Measurements from ENCODE around the gene SLC17A8. TPM values are rescaled to one million over a fixed set of nuclear protein-coding genes. Genes with fewer than 3 reads are reported as not detected.
"Not testable (repeated sequence)": the region's sequence is repeated elsewhere in the genome, so short reads cannot be mapped to it uniquely, and the experiment has no call there.

Gene SLC17A8
- total RNA-seq, 1 experiment from 2014 or later = not detected

DNA sequence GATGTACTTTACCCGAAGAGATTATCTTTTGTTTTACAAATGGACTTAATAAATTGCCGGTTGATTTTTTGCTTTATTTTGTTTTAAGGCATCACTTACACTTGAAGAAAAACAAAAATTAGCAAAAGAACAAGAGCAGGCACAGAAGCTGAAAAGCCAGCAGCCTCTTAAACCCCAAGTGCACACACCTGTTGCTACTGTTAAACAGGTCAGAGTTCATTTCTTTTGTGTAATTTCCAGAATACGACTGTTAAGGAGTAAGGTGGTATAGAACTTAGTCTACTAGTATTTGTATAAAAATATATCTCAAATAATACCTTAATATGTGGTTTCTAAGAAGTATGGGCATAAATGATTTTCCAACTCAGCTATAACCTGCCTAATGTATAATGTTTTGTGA is 19.6 kb upstream of the SLC17A8 start:
- Histone ChIP-seq H3K36me3 (ENCODE audit: control insufficient read depth, insufficient read depth, low read length) (no peaks in the 10 kb centered on the region), H3K9me3 (no peaks in the 10 kb centered on the region), H3K4me1 (0 out of 2 replicates have a peak, but pooled peaks cover 3% of the 10 kb centered on the region), H3K4me3 (ENCODE audit: low read depth, low read length) (no peak overlapping the region), H3K27me3 (replicated peaks; ENCODE audit: control insufficient read depth, insufficient read depth, low read length) (no peaks in the 10 kb centered on the region)
- H3K36me3 Mint-ChIP-seq (ENCODE audit: insufficient read depth, unreplicated experiment) = peaks cover 51% of the 10 kb centered on the region
- ChIA-PET CTCF (no interaction called here), POLR2A (no interaction called here)
- no peaks in the 10 kb centered on the region for H3K9me3 Mint-ChIP-seq (ENCODE audit: unreplicated experiment)
- DNase-seq = no peak
- TF ChIP-seq, protein P1, sequence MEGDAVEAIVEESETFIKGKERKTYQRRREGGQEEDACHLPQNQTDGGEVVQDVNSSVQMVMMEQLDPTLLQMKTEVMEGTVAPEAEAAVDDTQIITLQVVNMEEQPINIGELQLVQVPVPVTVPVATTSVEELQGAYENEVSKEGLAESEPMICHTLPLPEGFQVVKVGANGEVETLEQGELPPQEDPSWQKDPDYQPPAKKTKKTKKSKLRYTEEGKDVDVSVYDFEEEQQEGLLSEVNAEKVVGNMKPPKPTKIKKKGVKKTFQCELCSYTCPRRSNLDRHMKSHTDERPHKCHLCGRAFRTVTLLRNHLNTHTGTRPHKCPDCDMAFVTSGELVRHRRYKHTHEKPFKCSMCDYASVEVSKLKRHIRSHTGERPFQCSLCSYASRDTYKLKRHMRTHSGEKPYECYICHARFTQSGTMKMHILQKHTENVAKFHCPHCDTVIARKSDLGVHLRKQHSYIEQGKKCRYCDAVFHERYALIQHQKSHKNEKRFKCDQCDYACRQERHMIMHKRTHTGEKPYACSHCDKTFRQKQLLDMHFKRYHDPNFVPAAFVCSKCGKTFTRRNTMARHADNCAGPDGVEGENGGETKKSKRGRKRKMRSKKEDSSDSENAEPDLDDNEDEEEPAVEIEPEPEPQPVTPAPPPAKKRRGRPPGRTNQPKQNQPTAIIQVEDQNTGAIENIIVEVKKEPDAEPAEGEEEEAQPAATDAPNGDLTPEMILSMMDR (IDR thresholded peaks at IDR 0.05; ENCODE audit: insufficient read depth in 1 of 2, low read depth in 1 of 2, low read length in 1 of 2, severe bottlenecking in 1 of 2, unreplicated experiment in 1 of 2) = no peak
- no peak overlapping the region for H3K4me3 Mint-ChIP-seq (ENCODE audit: unreplicated experiment)
- no peaks in the 10 kb centered on the region for H3K27me3 Mint-ChIP-seq (ENCODE audit: insufficient read depth, unreplicated experiment)
- H3K4me1 Mint-ChIP-seq (ENCODE audit: low read depth, unreplicated experiment) = no peaks in the 10 kb centered on the region
- no TSS peak for BruUV-seq (replicated peaks)
- H3K27ac Mint-ChIP-seq (ENCODE audit: unreplicated experiment) = no peak overlapping the region
- intact Hi-C loops (cut with micrococcal nuclease; ENCODE audit: unreplicated experiment) = no loop called here

DNA sequence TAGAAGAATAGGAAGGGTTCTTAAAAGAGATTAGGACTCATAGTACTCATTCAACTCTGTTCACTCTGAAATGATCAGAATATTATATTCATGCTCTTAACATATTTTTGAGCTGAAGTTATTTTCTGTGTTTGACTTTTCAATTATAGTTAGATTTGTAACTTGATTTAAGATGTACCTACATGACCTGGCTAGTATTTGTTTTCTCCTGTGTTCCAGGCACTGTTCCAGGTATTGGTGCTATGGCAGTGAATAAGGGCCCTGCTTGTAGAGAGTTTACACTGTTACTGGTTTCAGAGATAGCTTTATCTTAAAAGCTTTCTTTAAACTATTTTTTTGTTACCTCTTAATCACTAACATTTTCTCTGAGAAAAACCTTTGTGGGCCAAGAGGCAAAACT is 19.1 kb upstream of the SLC17A8 start:
- ChIA-PET CTCF (no interaction called here), POLR2A (no interaction called here)
- DNase-seq = no peak
- no TSS peak for BruUV-seq (replicated peaks)
- H3K4me3 ChIP-seq (ENCODE audit: low read depth, low read length) = no peak overlapping the region
- TF ChIP-seq, protein P1 (IDR thresholded peaks at IDR 0.05; ENCODE audit: insufficient read depth in 1 of 2, low read depth in 1 of 2, low read length in 1 of 2, severe bottlenecking in 1 of 2, unreplicated experiment in 1 of 2) = no peak
- H3K27me3 Mint-ChIP-seq (ENCODE audit: insufficient read depth, unreplicated experiment) = no peaks in the 10 kb centered on the region
- H3K9me3 ChIP-seq = no peaks in the 10 kb centered on the region
- H3K27me3 ChIP-seq (replicated peaks; ENCODE audit: control insufficient read depth, insufficient read depth, low read length) = no peaks in the 10 kb centered on the region
- peaks cover 51% of the 10 kb centered on the region for H3K36me3 Mint-ChIP-seq (ENCODE audit: insufficient read depth, unreplicated experiment)
- no peaks in the 10 kb centered on the region for H3K9me3 Mint-ChIP-seq (ENCODE audit: unreplicated experiment)
- H3K4me1 ChIP-seq = 0 out of 2 replicates have a peak, but pooled peaks cover 3% of the 10 kb centered on the region
- no peaks in the 10 kb centered on the region for H3K4me1 Mint-ChIP-seq (ENCODE audit: low read depth, unreplicated experiment)
- intact Hi-C loops (cut with micrococcal nuclease; ENCODE audit: unreplicated experiment) = no loop called here
- no peak overlapping the region for H3K4me3 Mint-ChIP-seq (ENCODE audit: unreplicated experiment)
- no peak overlapping the region for H3K27ac Mint-ChIP-seq (ENCODE audit: unreplicated experiment)
- H3K36me3 ChIP-seq (ENCODE audit: control insufficient read depth, insufficient read depth, low read length) = no peaks in the 10 kb centered on the region

DNA sequence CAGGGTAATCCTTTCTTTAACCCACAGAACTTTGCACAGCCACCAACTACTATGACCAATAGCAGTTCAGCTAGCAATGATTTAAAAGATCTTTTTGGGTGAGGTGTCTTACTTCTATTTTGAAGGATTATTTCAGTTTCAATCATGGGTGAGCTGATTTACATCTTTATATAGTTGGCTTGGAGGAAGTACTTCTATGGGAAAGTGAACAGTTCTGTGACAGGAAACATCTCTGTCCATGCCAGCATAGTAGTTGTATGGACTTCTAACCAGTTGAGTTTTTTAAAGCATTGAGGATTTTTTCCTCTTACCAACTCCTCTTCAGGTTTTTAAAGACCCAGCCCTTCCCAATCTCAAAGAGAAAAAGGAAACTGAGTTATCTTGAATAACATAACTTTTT is 17.8 kb upstream of the SLC17A8 start:
- Mint-ChIP-seq H3K9me3 (ENCODE audit: unreplicated experiment) (no peaks in the 10 kb centered on the region), H3K4me1 (ENCODE audit: low read depth, unreplicated experiment) (no peaks in the 10 kb centered on the region), H3K27me3 (ENCODE audit: insufficient read depth, unreplicated experiment) (no peaks in the 10 kb centered on the region), H3K36me3 (ENCODE audit: insufficient read depth, unreplicated experiment) (peaks cover 45% of the 10 kb centered on the region), H3K4me3 (ENCODE audit: unreplicated experiment) (no peak overlapping the region), H3K27ac (ENCODE audit: unreplicated experiment) (no peak overlapping the region)
- ChIA-PET POLR2A (interaction anchor here (0.6 kb wide), 1 partner anchor 32 kb away, joined by 4 read pairs; no protein-coding TSS in a partner anchor), CTCF (no interaction called here)
- intact Hi-C loops (cut with micrococcal nuclease; ENCODE audit: unreplicated experiment) = no loop called here
- 0 out of 2 replicates have a peak, but pooled peaks cover 3% of the 10 kb centered on the region for H3K4me1 ChIP-seq
- H3K4me3 ChIP-seq (ENCODE audit: low read depth, low read length) = no peak overlapping the region
- no peaks in the 10 kb centered on the region for H3K36me3 ChIP-seq (ENCODE audit: control insufficient read depth, insufficient read depth, low read length)
- TF ChIP-seq, protein P1 (IDR thresholded peaks at IDR 0.05; ENCODE audit: insufficient read depth in 1 of 2, low read depth in 1 of 2, low read length in 1 of 2, severe bottlenecking in 1 of 2, unreplicated experiment in 1 of 2) = no peak
- H3K27me3 ChIP-seq (replicated peaks; ENCODE audit: control insufficient read depth, insufficient read depth, low read length) = no peaks in the 10 kb centered on the region
- no peaks in the 10 kb centered on the region for H3K9me3 ChIP-seq
- DNase-seq = no peak
- BruUV-seq (replicated peaks) = no TSS peak

DNA sequence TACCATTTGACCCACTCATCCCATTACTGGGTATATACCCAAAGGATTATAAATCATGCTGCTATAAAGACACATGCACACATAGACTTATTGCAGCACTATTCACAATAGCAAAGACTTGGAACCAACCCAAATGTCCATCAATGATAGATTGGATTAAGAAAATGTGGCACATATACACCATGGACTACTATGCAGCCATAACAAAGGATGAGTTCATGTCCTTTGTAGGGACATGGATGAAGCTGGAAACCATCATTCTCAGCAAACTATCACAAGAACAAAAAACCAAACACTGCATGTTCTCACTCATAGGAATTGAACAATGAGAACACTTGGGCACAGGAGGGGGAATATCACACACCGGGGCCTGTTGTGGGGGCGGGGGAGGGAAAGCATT is 14.0 kb upstream of the SLC17A8 start:
- H3K27ac Mint-ChIP-seq (ENCODE audit: unreplicated experiment); H3K4me3 ChIP-seq (ENCODE audit: low read depth, low read length); H3K4me1 ChIP-seq; POLR2A ChIA-PET; H3K9me3 ChIP-seq; intact Hi-C loops (cut with micrococcal nuclease; ENCODE audit: unreplicated experiment); BruUV-seq (replicated peaks); H3K27me3 ChIP-seq (replicated peaks; ENCODE audit: control insufficient read depth, insufficient read depth, low read length); H3K4me3 Mint-ChIP-seq (ENCODE audit: unreplicated experiment); CTCF ChIA-PET; H3K36me3 ChIP-seq (ENCODE audit: control insufficient read depth, insufficient read depth, low read length); DNase-seq; H3K9me3 Mint-ChIP-seq (ENCODE audit: unreplicated experiment); H3K27me3 Mint-ChIP-seq (ENCODE audit: insufficient read depth, unreplicated experiment); H3K4me1 Mint-ChIP-seq (ENCODE audit: low read depth, unreplicated experiment): not testable (repeated sequence)
- H3K36me3 Mint-ChIP-seq (ENCODE audit: insufficient read depth, unreplicated experiment) = peaks cover 21% of the 10 kb centered on the region

DNA sequence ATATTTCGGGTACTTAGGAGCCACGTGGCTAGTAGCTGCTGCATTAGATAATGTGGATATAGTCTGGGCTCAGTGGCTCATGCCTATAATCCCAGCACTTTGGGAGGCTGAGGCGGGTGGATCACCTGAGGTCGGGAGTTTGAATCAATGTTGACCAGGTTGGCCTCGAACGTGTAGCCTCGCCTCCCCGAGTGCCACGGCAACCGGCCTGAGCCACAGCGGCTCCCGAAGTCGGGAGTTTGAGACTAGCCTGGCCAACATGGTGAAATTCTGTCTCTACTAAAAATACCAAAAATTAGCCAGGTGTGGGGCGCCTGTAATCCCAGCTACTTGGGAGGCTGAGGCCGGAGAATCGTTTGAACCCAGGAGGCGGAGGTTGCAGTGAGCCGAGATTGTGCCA is 12.5 kb upstream of the SLC17A8 start:
- H3K9me3 ChIP-seq; H3K4me1 ChIP-seq; H3K27me3 Mint-ChIP-seq (ENCODE audit: insufficient read depth, unreplicated experiment); H3K4me3 Mint-ChIP-seq (ENCODE audit: unreplicated experiment); H3K27me3 ChIP-seq (replicated peaks; ENCODE audit: control insufficient read depth, insufficient read depth, low read length); POLR2A ChIA-PET; intact Hi-C loops (cut with micrococcal nuclease; ENCODE audit: unreplicated experiment); H3K36me3 ChIP-seq (ENCODE audit: control insufficient read depth, insufficient read depth, low read length); H3K9me3 Mint-ChIP-seq (ENCODE audit: unreplicated experiment); DNase-seq; H3K4me3 ChIP-seq (ENCODE audit: low read depth, low read length); H3K4me1 Mint-ChIP-seq (ENCODE audit: low read depth, unreplicated experiment); H3K27ac Mint-ChIP-seq (ENCODE audit: unreplicated experiment); BruUV-seq (replicated peaks): not testable (repeated sequence)
- CTCF ChIA-PET = interaction anchor here (1.1 kb wide), 1 partner anchor 190 kb away, joined by 3 read pairs; no protein-coding TSS in a partner anchor
- peaks cover 10% of the 10 kb centered on the region for H3K36me3 Mint-ChIP-seq (ENCODE audit: insufficient read depth, unreplicated experiment)
